Measurements from ENCODE around the gene FAM237A.

FAM237A gene

DNA sequence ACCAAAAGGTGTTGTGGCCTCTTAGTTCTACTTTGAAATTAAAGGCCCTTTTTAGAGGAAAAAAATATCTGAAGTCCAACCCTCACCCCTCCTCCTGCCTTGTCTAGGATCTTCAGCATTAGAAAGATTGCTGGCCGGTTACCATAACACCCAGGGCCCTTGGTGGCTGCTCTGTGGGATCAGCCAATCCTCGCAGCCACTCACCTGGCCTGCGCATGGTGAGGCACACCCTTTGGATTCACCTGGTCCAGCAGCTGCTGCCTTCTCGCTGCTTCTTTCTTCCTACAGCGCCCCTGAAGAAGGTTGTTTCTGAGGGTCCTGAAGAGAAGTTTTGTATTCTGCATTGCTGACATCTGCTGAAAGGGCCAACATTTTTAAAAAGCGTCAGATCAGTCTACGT lies 50.7 kb downstream of the FAM237A start:
- DNase-seq (ENCODE audit: low spot score), result no peak

GRCh38 chr2:206693399-206694137 lies 51.3 kb downstream of the FAM237A start:
- peak; percentile 67 for DNase-seq (ENCODE audit: low spot score)

DNA sequence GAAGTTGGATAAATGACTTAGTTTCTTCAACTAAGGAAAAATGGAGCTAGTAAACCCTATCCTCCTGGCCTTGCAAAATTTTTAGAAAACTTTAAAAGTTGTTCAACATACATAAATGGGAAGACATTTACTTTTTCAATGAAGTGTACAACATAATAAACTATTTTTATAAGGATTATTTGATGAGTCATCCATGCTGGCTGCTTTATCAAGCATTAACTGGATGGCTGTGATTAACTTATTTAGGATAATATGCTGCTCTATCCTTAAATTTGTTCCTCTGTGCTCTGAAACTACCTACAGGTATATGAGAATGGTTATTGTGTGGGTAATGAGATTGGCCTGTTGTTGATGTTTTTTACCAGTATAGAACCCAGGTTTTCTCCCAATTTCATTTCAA lies 54.6 kb downstream of the FAM237A start:
- no peak for DNase-seq (ENCODE audit: low spot score)

- DNase-seq (ENCODE audit: low spot score), result no peak
Measured at GRCh38 chr2:206698811-206699210, 56.5 kb downstream of the FAM237A start.

Data from AG20443 (cell line).